ENCODE measurements around the gene ZNF789. TPM values are rescaled to one million over a fixed set of nuclear protein-coding genes. Genes with fewer than 3 reads are reported as not detected.
A peak's percentile ranks its signal among the peaks of the same experiment; 100 is the strongest.
"Not testable (repeated sequence)": the region's sequence is repeated elsewhere in the genome, so short reads cannot be mapped to it uniquely, and the experiment has no call there.

ZNF789 gene
- polyA plus RNA-seq (2013, experiment 1 of 2; ENCODE audit: insufficient read length), result 10.4 TPM
- 12.3 TPM for polyA plus RNA-seq (2013, experiment 2 of 2; ENCODE audit: insufficient read length)

- peak; percentile 96 for DNase-seq
These were observed at the start of gene ZNF789 for GRCh38 chr7:99472561-99473314. ZNF789 (plus strand) TSS chr7:99472890; CDS start chr7:99476457, 3,567 bp downstream.

- no peak for DNase-seq
These were observed 47.6 kb upstream of the ZNF789 start for GRCh38 chr7:99424932-99425730.

DNA sequence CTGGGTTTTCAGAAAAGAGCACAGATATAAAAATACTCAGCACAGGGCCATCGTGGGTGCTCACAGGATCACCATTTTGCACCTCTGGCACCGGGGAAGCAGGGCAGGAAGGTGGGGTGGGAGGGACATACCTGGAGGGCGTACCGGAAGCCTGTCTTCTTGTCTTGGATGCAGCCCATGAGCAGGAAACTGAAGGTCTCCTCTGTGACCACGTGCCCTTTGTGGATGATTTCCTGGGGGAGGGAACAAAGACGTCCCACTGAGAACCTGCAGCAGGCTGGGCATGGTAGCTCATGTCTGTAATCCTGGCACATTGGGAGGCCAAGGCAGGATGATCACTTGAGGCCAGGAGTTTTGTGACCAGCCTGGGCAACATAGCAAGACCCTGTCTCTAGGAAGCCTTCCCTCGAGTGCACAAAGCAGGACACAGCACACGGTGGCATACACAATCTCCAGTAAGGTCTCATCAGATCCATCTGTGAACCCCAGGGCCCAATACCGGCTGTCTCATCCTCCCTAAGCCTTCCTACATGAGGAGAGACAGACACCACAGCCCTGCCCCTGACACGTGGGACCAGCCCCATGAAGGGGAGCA lies 43.6 kb upstream of the ZNF789 start:
- no peak for DNase-seq

GRCh38 chr7:99429756-99430155 lies 42.9 kb upstream of the ZNF789 start:
- no peak for DNase-seq

DNA sequence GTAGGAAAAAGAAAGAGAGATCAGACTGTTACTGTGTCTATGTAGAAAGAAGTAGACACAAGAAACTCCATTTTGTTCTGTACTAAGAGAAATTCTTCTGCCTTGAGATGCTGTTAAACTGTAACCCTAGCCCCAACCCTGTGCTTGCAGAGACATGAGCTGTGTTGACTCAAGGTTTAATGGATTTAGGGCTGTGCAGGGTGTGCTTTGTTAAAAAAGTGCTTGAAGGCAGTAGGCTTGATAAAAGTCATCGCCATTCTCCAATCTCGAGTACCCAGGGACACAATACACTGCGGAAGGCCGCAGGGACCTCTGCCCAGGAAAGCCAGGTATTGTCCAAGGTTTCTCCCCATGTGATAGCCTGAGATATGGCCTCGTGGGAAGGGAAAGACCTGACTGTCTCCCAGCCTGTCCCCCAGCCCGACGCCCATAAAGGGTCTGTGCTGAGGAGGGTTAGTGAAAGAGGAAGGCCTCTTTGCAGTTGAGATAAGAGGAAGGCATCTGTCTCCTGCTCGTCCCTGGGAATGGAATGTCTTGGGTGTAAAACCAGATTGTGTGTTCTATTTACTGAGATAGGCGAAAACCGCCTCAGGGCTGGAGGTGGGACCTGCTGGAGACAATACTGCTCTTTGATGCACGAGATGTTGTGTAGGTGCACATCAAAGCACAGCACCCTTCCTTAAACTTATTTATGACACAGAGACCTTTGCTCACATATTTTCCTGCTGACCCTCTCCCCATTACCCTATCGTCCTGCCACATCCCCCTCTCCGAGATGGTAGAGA lies 40.7 kb upstream of the ZNF789 start:
- not testable (repeated sequence) for DNase-seq

GRCh38 chr7:99433158-99433557 lies 39.5 kb upstream of the ZNF789 start:
- DNase-seq, result no peak

- DNase-seq, result no peak
These were observed 34.6 kb upstream of the ZNF789 start for GRCh38 chr7:99437946-99438572.

DNA sequence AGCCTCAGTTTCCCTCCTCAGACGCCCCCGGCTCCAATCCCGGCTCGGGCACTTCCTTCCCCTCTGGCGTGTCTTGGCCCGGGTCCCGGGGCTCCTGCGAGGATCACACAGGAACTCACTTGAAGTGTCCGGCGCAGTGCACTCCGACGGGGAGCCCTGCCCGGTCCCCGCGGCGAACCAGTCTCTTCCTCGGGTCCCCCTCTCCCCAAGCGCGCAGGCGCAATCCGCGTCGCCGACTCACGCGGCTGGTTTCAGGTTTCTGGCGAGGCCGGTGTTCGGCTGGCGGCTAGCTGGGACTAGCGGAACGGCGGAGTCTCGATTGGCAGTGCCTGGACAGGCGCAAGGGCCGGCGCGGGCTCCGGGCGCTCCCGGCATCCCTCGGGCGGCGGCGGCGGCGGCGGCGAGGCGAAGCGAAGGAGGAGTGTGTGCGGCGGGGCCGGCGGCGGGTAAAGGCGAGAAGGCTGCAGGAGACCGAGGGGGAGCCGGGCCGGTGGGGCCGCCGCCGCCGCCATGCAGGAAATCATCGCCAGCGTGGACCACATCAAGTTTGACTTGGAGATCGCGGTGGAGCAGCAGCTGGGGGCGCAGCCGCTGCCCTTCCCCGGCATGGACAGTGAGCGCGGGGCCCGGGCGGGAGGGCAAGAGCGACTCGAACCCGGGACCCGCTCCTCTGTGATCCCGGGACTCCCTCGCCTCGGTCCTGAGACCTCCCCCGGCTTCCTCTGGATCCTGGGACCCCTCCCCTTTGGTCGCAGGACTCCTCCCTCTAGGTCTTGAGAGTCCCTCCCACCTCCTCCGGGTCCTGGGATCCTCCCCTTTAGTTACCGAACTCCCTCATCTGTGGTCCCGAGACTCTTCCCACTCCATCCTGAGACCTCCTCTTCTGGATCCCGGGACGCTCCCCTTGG lies 33.9 kb upstream of the ZNF789 start, which contains the start of the genes CPSF4 and PTCD1:
Gene CPSF4 (plus strand): TSS at position 371 of the 908 bp plus-strand sequence. CDS start 140 bp downstream, at position 511.
Gene PTCD1 (minus strand): TSS at position 226 of the 908 bp plus-strand sequence. CDS start 3,556 bp downstream, outside the sequence.
- peak; percentile 95 for DNase-seq

DNA sequence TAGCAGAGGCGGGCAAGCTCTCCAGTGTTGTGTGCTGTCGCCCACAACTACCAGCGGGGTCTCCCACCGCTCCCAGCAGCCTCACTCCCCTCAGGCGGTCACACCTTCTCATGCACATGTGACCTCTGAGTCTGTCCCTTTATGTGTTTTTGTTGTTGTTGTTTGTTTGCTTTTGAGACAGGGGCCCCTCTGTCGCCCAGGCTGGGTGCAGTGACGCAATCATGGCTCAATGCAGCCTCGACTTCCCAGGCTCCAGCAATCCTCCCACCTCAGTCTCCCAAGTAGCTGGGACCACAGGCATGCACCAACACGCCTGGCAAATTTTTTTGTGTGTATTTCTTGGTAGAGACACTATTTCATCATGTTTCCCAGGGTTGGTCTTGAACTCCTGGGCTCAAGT lies 32.5 kb upstream of the ZNF789 start:
- DNase-seq, result peak; percentile 48

GRCh38 chr7:99446096-99446495 lies 26.6 kb upstream of the ZNF789 start:
- no peak for DNase-seq

DNA sequence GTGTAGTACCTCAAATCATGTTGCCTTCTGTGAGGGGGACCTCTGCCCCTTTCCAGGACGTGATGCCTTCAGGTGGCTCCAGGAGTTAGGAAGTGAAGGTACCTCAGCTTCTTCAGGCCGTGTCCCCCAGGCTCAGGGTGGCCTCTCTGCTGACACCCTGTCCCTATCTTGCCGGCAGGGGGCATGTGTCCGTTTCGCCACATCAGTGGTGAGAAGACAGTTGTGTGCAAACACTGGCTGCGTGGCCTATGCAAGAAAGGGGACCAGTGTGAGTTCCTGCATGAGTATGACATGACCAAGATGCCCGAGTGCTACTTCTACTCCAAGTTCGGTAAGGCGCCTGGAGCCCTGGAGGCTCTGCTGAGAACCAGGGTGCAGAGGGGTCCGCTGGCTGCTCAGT lies 24.7 kb upstream of the ZNF789 start:
- DNase-seq, result no peak

DNA sequence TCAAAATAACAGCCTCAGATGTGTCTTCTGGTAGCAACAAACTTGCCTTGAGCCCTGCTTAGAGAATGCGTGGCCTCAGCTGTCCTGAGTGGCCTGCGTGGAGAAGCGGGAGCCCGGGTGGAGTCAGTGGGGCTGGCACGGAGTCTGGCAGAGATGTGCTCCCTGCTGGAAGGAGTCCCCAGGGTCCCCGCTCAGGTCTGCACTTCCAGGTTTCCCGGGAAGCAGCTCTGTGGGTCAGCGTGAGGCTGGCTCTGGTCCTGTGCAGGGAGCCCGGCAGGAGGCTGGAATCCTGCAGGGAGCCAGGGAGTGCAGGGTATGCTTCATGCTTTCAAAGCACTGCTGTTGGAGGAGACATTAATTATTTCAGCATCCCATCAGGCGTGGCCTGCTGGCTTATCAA lies 23.8 kb upstream of the ZNF789 start:
- DNase-seq, result no peak

GRCh38 chr7:99449326-99449725 lies 23.4 kb upstream of the ZNF789 start:
- no peak for DNase-seq

DNA sequence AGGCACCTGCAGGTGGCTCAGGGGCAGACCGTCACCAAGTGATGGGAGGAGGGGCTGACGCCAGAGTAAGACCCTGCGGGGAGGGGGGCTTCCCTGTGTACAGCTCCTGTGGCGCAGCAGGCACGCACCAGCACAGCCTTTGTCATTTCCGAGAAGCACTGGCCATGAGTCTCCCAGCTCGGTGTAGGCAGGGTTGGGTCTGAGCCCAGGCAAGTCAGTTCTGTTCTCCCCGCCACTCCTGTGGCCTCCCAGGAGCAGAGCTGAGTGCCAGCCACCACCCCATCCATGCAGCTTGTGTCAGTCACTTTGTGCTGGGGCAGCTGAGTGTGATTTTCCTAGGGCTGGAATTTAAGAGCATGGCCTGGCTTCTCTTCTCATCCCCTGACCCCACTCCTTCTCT lies 20.8 kb upstream of the ZNF789 start:
- no peak for DNase-seq

DNA sequence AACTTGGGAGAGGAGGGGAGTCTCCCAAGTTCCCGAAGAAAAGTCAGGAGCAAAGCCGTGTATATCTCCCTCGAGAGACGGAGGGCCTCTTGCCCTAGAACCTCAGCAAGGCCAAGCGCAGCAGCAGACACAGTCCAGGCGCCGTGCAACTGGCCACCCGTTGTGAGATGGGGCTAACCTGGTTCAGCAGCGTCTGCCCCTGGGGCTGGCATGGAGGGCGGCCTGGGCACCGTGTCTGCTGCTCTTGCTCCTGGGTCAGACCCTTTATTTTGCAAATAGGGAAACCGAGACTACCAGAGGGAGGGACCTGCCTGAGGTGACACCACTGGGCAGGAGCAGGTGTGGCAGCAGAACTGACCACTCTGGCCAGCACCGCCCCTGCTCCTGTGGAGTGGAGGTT lies 20.1 kb upstream of the ZNF789 start:
- DNase-seq, result no peak

DNA sequence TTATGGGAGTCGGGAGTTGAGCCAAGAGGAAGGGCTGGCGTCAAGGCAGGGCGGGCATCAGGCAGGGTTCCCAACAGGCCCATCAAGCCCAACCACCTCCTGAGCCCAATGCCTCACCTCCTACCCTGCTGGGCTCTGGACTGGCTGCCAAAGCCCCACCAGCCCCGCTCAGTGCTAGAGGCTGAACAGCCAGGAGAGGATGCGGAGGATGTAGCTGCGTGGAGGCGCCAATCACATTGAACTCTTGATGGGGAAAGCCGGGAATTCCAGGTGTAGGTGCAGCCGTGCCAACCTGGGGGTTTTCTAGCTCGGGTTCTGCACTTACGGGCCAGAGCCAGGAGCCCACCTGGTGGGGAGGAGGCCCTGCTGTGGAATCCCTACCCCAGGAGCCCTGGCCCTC lies 19.6 kb upstream of the ZNF789 start:
- no peak for DNase-seq

DNA sequence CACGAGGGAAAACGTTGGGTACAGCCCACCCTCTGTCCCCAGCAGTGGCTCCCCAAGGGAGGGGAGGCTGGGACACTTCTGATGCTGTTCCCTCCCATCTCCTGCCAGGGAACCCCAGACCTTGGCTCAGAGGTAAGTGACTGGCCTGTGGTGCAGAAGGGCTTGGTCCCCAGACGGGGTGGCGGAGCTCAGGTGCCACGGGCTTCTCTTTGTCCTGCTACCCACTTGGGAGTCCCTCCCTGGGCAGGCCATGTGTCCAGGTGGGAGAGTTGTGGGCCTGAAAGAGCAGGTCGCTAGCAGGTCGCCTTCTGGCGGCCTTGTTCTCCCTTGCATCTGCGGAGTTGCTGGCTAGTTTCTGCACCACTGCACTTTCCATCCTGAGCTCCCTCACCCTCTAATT lies 16.8 kb upstream of the ZNF789 start:
- DNase-seq, result no peak

DNA sequence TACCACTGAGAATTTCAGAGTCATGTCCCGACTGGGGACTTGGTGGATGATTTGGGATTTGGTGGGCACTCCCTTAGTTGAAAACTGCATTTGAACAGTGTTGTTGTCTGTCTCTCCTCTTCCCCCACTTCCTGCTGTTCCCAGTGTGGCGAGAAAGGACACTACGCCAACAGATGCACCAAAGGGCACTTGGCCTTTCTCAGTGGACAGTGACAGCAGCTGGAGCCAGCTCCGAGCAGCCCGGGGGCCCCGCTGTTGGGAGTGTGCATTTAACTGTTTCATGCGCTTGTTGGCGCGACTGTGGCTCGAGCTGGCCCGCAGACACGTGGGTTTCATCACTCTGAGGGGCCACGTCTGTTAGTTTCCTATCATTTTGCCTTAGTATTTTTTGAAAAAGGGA lies 16.4 kb upstream of the ZNF789 start:
- no peak for DNase-seq

GRCh38 chr7:99457050-99457649 lies 15.5 kb upstream of the ZNF789 start:
- no peak for DNase-seq

Data from fibroblast of skin of scalp (primary cell).